HepG2 (cell line): ENCODE measurements around the gene IWS1. TPM values are rescaled to one million over a fixed set of nuclear protein-coding genes. Genes with fewer than 3 reads are reported as not detected.

Source experiments
- ATAC-seq: fragments of 200-7000 bp; cut with Tn5 transposase; 3 replicates; pipeline ENCODE4 v1.9.1; 2020; ENCODE audit warnings: mild to moderate bottlenecking, moderate library complexity
- BruUV-seq: library from RNA; stranded (reverse); fragments of 400-500 nt; replicated peaks from 2 replicates; lab custom pipeline; 2021; lab: Mats Ljungman, UMichigan
- CTCF ChIA-PET: fragments of 300-600 bp; formaldehyde crosslinking; extraction: SDS; loops from one replicate; lab custom pipeline; 2021; ENCODE audit warnings: low total read pairs, inconsistent platforms, low intra/inter-chr PET ratio; lab: Yijun Ruan, JAX
- POLR2A ChIA-PET: fragments of 350-600 bp; sonication (Branson Sonifier 250); formaldehyde crosslinking; loops from one replicate; lab custom pipeline; 2020; ENCODE audit warnings: antibody characterized with exemption, inconsistent platforms; lab: Yijun Ruan, JAX
- DNase-seq: peaks from one replicate; pipeline ENCODE4 v3.0.0-alpha.2; 2015; ENCODE audit warnings: low spot score
- FAIRE-seq: peaks from 3 replicates; lab custom pipeline; 2011; peaks lifted over from hg19 to GRCh38; lab: Jason Lieb, UNC
- H2AFZ ChIP-seq: one replicate; pipeline ENCODE4 v1.6.1; 2011; ENCODE audit warnings: low read length, inconsistent platforms
- H3K27ac ChIP-seq: fragments of 300-600 bp; 3 replicates; pipeline ENCODE4 v1.8.0; 2011; ENCODE audit warnings: mixed run types, mild to moderate bottlenecking, mixed read lengths, low read length, inconsistent platforms; ENCODE audit not compliant: insufficient read depth; ENCODE audit errors: extremely low read length
- H3K27me3 ChIP-seq, 2 experiments: fragments of 200-600 bp in 1 of 2; 2 replicates in 1 of 2; 3 replicates in 1 of 2; pipeline versions ENCODE4 v1.6.0 to v1.8.0; 2011; ENCODE audit warnings: low read length in 2 of 2, mild to moderate bottlenecking in 2 of 2, moderate library complexity in 2 of 2, inconsistent platforms in 1 of 2; ENCODE audit not compliant: insufficient read depth in 2 of 2, control insufficient read depth in 1 of 2
- H3K36me3 ChIP-seq, 2 experiments: fragments of 200-600 bp in 1 of 2; replicated peaks in 1 of 2; 2 replicates in 1 of 2; 3 replicates in 1 of 2; pipeline versions ENCODE4 v1.5.1 to v1.8.0; 2011; ENCODE audit warnings: low read length in 2 of 2, inconsistent platforms in 1 of 2; ENCODE audit not compliant: insufficient read depth in 2 of 2, control insufficient read depth in 1 of 2
- H3K4me1 ChIP-seq: 2 replicates; pipeline ENCODE4 v1.5.1; 2012; ENCODE audit warnings: low read length, inconsistent platforms; ENCODE audit not compliant: insufficient read depth
- H3K4me2 ChIP-seq: 2 replicates; pipeline ENCODE4 v1.6.0; 2011; ENCODE audit warnings: low read depth, low read length, inconsistent platforms
- H3K4me3 ChIP-seq, 3 experiments: fragments of 200-600 bp in 1 of 3; sonication (generic), shearing (Covaris generic) in 1 of 3; replicated peaks in 1 of 3; 2 replicates each; pipeline ENCODE4 v1.5.1; 2011 to 2016; ENCODE audit warnings: low read length in 3 of 3, inconsistent platforms in 2 of 3, low read depth in 2 of 3, mild to moderate bottlenecking in 2 of 3, control low read depth in 1 of 3, mixed read lengths in 1 of 3; ENCODE audit not compliant: insufficient read depth in 1 of 3
- H3K79me2 ChIP-seq: one replicate; pipeline ENCODE4 v1.6.1; 2011; ENCODE audit warnings: low read length, inconsistent platforms; ENCODE audit not compliant: insufficient read depth
- H3K9ac ChIP-seq: 2 replicates; pipeline ENCODE4 v1.6.0; 2011; ENCODE audit warnings: mild to moderate bottlenecking, low read depth, low read length, inconsistent platforms; ENCODE audit not compliant: insufficient read depth
- H3K9me3 ChIP-seq: 2 replicates; pipeline ENCODE4 v1.5.1; 2012; ENCODE audit warnings: mild to moderate bottlenecking, low read length
- H4K20me1 ChIP-seq: 2 replicates; pipeline ENCODE4 v1.6.0; 2011; ENCODE audit warnings: inconsistent platforms, mild to moderate bottlenecking, low read length, moderate library complexity; ENCODE audit not compliant: insufficient read depth
- ARID3A ChIP-seq: IDR thresholded peaks from 2 replicates; pipeline ENCODE4 v1.6.1; 2012; ENCODE audit warnings: low read depth, low read length, improper control_type of control experiment
- CAMTA2 ChIP-seq: sonication (generic); formaldehyde crosslinking; IDR thresholded peaks from 2 replicates; pipeline ENCODE4 v1.4.0; 2020; ENCODE audit warnings: mild to moderate bottlenecking, missing genetic modification reagents, borderline replicate concordance
- MAFG ChIP-seq: sonication (generic); formaldehyde crosslinking; IDR thresholded peaks from 2 replicates; pipeline ENCODE4 v1.5.1; 2020; ENCODE audit warnings: mild to moderate bottlenecking, missing genetic modification reagents
- MYPOP ChIP-seq: sonication (generic); formaldehyde crosslinking; IDR thresholded peaks from 2 replicates; pipeline ENCODE4 v1.8.1; 2023; ENCODE audit warnings: mild to moderate bottlenecking, moderate library complexity, missing genetic modification reagents
- MZF1 ChIP-seq: sonication (generic); formaldehyde crosslinking; IDR thresholded peaks from 2 replicates; pipeline ENCODE4 v1.8.1; 2023; ENCODE audit warnings: mild to moderate bottlenecking, missing genetic modification reagents, borderline replicate concordance
- NAIF1 ChIP-seq: sonication (generic); formaldehyde crosslinking; IDR thresholded peaks from 2 replicates; pipeline ENCODE4 v1.5.0; 2020; ENCODE audit warnings: mild to moderate bottlenecking, missing genetic modification reagents, borderline replicate concordance
- PHF5A ChIP-seq: IDR thresholded peaks from one replicate; pipeline ENCODE4 v1.6.1; 2018; ENCODE audit warnings: low read depth, missing genetic modification reagents; ENCODE audit not compliant: unreplicated experiment
- PPARG ChIP-seq: conservative IDR thresholded peaks from 2 replicates; pipeline ENCODE4 v1.6.1; 2016; ENCODE audit warnings: missing biosample characterization, missing genetic modification reagents
- SYNCRIP ChIP-seq: fragments of 200-400 bp; formaldehyde crosslinking; IDR thresholded peaks from 2 replicates; pipeline ENCODE4 v1.6.1; 2018; ENCODE audit warnings: mild to moderate bottlenecking, low read depth, low read length; ENCODE audit not compliant: insufficient read depth
- TGIF2 ChIP-seq: IDR thresholded peaks from 2 replicates; pipeline ENCODE4 v1.6.1; 2016; ENCODE audit warnings: control low read depth, missing compliant biosample characterization
- ZNF713 ChIP-seq: sonication (generic); formaldehyde crosslinking; IDR thresholded peaks from 2 replicates; pipeline ENCODE4 v1.4.0; 2020; ENCODE audit warnings: mild to moderate bottlenecking, missing genetic modification reagents
- ZNF776 ChIP-seq: sonication (generic); formaldehyde crosslinking; IDR thresholded peaks from 2 replicates; pipeline ENCODE4 v1.4.0; 2020; ENCODE audit warnings: mild to moderate bottlenecking, missing genetic modification reagents
- ZNF781 ChIP-seq: sonication (generic); formaldehyde crosslinking; IDR thresholded peaks from 2 replicates; pipeline ENCODE4 v1.5.1; 2020; ENCODE audit warnings: borderline replicate concordance, mild to moderate bottlenecking, missing genetic modification reagents; ENCODE audit errors: not compliant biosample characterization
- ZXDC ChIP-seq: sonication (generic); formaldehyde crosslinking; IDR thresholded peaks from 2 replicates; pipeline ENCODE4 v1.5.0; 2020; ENCODE audit warnings: mild to moderate bottlenecking, missing genetic modification reagents
- WGBS: methylation state at CpG from one replicate; pipeline ENCODE4 v1.1.6; 2017; ENCODE audit warnings: low lambda C conversion rate; 5-methylcytosine and 5-hydroxymethylcytosine counted together
- in situ Hi-C: cut with HindIII; loops from 2 replicates; pipeline ENCODE4 v1.10.0; 2017; ENCODE audit warnings: low pct_unique_long_range_greater_than_20kb; ENCODE audit not compliant: extremely low pct_ligation_motif_present
- intact Hi-C: fragments of 100-400 bp; cut with micrococcal nuclease; formaldehyde crosslinking; loops from one replicate; pipeline ENCODE4 v1.10.0; 2022; ENCODE audit not compliant: unreplicated experiment
- polyA plus RNA-seq, 8 experiments: library from polyadenylated mRNA; depleted of rRNA in 3 of 8; stranded (reverse) in 7 of 8; unstranded in 1 of 8; fragments of >200 nt; fragmentation: Illumina TruSeq in 4 of 8; extraction: Trizol in 4 of 8; gene quantifications; 2 replicates each; pipeline versions ENCODE4 v1.2.1 to v1.2.3, GENCODE V29; 2011 to 2016; ENCODE audit warnings: low read depth in 4 of 8, missing spikeins in 1 of 8, mixed read lengths in 1 of 8; ENCODE audit not compliant: insufficient read depth in 1 of 8
- total RNA-seq, 5 experiments: library from RNA; depleted of rRNA; stranded (reverse); fragments of >200 nt; fragmentation: Illumina TruSeq; extraction: Trizol; gene quantifications; 2 replicates each; pipeline ENCODE4 v1.2.3, GENCODE V29; 2016; ENCODE audit warnings: low read depth in 1 of 5
- TF ChIP-seq, protein P1 (sequence below): sonication (generic); formaldehyde crosslinking; IDR thresholded peaks from 2 replicates; pipeline ENCODE4 v1.8.1; 2022; ENCODE audit warnings: mild to moderate bottlenecking, missing genetic modification reagents

Gene IWS1
- total and polyA plus RNA-seq, 2 of the 13 experiments (the other 11 are each of a cell fraction or from before 2014, with no cell fraction given), result 28.9 to 62.3 TPM

- no peak for TF ChIP-seq ZNF781
Measured at GRCh38 chr2:127535422-127535901, 9.2 kb upstream of the IWS1 start, which contains the start of gene MYO7B (continued).

GRCh38 chr2:127532296-127532695 is 6.0 kb upstream of the IWS1 start:
- peaks cover 39% of the 10 kb centered on the region for H3K4me1 ChIP-seq
- ChIA-PET CTCF (no interaction called here), POLR2A (no interaction called here)
- H3K27ac ChIP-seq, result no peak overlapping the region
- no peak overlapping the region for H3K9ac ChIP-seq
- H3K27me3 ChIP-seq, result peaks cover 10 to 30% of the 10 kb centered on the region in 2 experiments; a peak in 4 of 5 replicates
- H3K4me2 ChIP-seq, result no peak overlapping the region
- FAIRE-seq, result no peak
- H3K9me3 ChIP-seq, result peaks cover 5% of the 10 kb centered on the region
- H2AFZ ChIP-seq, result no peak overlapping the region
- no peaks in the 10 kb centered on the region for H3K79me2 ChIP-seq
- 70% methylated on average over 8 of the region's 8 CpGs for WGBS
- no peaks in the 10 kb centered on the region for H4K20me1 ChIP-seq
- H3K4me3 ChIP-seq, result no peak overlapping the region
- intact Hi-C loops, result loop anchor here (10.0 kb wide), 1 partner anchor 113 kb away; the partner anchor contains the start of gene GPR17
- no peak for DNase-seq
- no TSS peak for BruUV-seq
- ATAC-seq, result no peak
- H3K36me3 ChIP-seq, result no peaks in the 10 kb centered on the region
- in situ Hi-C loops, result no loop called here
- TF ChIP-seq ZNF776 (CRISPR knock-in tag), result no peak
- no peak for TF ChIP-seq MZF1 (CRISPR knock-in tag)
- TF ChIP-seq MAFG (CRISPR knock-in tag), result no peak
- no peak for TF ChIP-seq SYNCRIP
- TF ChIP-seq ZXDC (CRISPR knock-in tag), result no peak
- TF ChIP-seq CAMTA2 (CRISPR knock-in tag), result no peak
- TF ChIP-seq ZNF713, result no peak
- no peak for TF ChIP-seq TGIF2 (CRISPR knock-in tag)
- no peak for TF ChIP-seq ARID3A
- TF ChIP-seq PHF5A (CRISPR knock-in tag), result no peak
- no peak for TF ChIP-seq PPARG (CRISPR knock-in tag)
- TF ChIP-seq, protein P1, sequence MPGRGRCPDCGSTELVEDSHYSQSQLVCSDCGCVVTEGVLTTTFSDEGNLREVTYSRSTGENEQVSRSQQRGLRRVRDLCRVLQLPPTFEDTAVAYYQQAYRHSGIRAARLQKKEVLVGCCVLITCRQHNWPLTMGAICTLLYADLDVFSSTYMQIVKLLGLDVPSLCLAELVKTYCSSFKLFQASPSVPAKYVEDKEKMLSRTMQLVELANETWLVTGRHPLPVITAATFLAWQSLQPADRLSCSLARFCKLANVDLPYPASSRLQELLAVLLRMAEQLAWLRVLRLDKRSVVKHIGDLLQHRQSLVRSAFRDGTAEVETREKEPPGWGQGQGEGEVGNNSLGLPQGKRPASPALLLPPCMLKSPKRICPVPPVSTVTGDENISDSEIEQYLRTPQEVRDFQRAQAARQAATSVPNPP (CRISPR knock-in tag), result no peak
- TF ChIP-seq NAIF1 (CRISPR knock-in tag), result no peak
- no peak for TF ChIP-seq MYPOP (CRISPR knock-in tag)
